HG02588 (cell line): ENCODE results near the gene GET3.
"Not testable (repeated sequence)": the region's sequence is repeated elsewhere in the genome, so short reads cannot be mapped to it uniquely, and the experiment has no call there.

Source experiments
- ATAC-seq: cut with Tn5 transposase; IDR thresholded peaks from one replicate; pipeline ENCODE4 v1.9.1; 2021; ENCODE audit warnings: mild to moderate bottlenecking, moderate library complexity; ENCODE audit not compliant: unreplicated experiment

Gene GET3

DNA sequence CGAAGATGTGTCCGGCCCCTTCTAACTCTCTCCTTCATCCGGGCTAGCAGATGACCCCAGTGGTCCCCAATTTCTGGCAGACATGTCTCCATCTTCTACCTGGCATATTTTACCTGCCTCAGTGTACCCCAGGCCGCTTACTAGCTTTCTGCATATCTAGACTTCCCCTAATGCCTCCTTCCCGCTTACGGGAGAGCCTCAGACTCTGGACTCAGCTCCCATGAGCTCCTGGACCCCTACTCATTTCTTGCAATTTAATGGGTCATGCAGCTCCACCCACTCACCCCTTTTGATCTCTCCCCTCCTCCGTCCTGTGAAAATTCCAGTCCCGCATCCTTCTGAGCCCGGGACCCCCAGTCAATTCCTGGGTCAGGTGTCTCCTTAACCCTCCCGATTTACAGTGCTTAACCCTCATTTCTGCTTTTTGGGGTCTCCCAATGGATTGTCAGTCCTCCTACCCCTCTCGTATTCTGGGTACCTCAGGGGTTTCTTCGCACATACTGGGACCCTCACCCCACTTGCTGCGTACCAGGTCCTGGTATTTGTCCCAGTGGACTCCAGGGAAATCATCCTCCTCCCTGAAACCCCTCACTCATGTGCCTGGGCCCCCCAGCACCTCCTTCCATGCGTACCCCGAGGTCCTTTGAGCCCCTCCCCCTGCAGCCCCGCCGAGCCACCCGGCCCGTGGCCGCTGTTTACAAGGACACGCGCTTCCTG, 53.5 kb downstream of the GET3 start:
- ATAC-seq: no peak

- peak; percentile 27 for ATAC-seq
Measured at GRCh38 chr19:12791345-12792050, 54.2 kb downstream of the GET3 start, which contains the start of gene JUNB. TSS of gene JUNB (plus strand) at chr19:12791486. CDS start at chr19:12791772, 286 bp downstream.

GRCh38 chr19:12792051-12792852, 55.0 kb downstream of the GET3 start:
- ATAC-seq: no peak

GRCh38 chr19:12792853-12793289, 55.6 kb downstream of the GET3 start:
- ATAC-seq: no peak

GRCh38 chr19:12793290-12794195, 56.2 kb downstream of the GET3 start:
- peak; percentile 33 for ATAC-seq

GRCh38 chr19:12794196-12794941, 57.1 kb downstream of the GET3 start:
- ATAC-seq: no peak

- ATAC-seq: no peak
Measured at GRCh38 chr19:12794971-12795381, 57.7 kb downstream of the GET3 start.

DNA sequence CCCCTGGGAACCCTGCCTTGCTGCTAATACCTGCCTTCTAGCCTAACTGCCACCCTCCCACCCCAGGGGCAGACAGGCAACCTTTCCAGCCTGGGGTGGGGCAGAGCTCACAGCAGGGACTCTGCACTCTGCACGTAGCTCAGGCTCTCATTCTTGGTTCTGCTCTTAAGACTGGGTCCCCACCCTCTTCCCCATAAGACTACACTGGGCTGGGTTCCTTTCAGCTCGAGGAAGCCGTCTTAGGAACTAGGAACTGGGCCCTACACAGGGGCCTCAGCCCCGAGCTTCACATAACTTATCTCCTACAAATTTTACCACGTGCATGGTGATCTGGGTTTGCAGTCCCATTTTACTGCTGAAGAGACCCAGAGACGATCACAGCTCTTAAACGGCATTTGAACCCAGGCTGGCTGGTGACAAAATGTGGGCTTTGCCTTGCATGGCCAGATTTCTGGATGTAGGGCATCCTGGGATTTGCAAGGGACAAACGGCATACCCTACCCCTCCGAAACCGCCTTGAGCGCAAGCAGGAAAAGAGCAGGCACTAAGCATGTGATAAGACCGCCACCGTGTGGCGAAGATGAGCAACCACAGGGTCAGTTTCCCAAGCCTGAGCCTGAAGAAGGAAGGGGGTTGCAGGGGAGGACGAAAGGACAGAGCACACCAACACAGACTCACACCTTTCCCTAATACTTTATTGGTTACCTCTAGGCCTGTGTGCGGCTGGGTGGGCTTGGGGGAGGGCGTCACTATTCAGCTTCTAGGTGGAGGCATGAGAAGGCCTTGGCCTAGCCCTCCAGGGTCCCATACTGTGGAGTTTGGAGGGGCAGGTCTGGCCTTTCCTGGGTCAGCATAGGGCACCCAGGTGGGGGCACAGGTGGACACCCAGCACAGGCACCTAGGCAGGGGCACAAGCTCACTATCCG, 59.1 kb downstream of the GET3 start:
- no peak for ATAC-seq

DNA sequence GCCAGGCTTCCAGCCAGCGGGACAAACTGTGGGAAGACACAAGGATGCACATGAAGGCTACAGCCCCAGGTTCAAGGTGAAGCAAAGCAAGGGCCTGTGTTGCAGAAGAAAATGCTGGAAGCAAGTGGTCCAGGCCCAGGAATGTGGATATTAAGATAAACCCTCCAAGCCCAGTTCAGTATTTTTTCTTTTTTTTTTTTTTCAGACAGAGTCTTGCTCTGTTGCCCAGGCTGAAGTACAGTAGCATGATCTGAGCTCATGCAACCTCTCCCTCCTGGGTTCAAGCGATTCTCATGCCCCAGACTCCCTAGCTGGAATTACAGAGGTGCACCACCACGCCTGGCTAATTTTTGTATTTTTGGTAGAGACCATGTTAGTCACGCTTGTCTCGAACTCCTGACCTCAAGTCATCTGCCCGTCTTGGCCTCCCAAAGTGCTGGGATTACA, 59.9 kb downstream of the GET3 start:
- ATAC-seq: no peak

- ATAC-seq: not testable (repeated sequence)
Measured at GRCh38 chr19:12797607-12798006, 60.3 kb downstream of the GET3 start.
